Fibroblast of skin of left quadriceps (primary cell): ENCODE data around the gene EFCAB13.

ENCODE experiments used
- DNase-seq, 2 experiments: peaks; one replicate each; pipeline ENCODE4 v3.0.0-alpha.2; 2013; ENCODE audit warnings: low read depth in 2 of 2

The EFCAB13 gene

GRCh38 chr17:47295037-47295873 lies 28.5 kb upstream of the EFCAB13 start:
- no peak for DNase-seq

GRCh38 chr17:47295874-47296255 lies 27.9 kb upstream of the EFCAB13 start:
- no peak for DNase-seq

DNA sequence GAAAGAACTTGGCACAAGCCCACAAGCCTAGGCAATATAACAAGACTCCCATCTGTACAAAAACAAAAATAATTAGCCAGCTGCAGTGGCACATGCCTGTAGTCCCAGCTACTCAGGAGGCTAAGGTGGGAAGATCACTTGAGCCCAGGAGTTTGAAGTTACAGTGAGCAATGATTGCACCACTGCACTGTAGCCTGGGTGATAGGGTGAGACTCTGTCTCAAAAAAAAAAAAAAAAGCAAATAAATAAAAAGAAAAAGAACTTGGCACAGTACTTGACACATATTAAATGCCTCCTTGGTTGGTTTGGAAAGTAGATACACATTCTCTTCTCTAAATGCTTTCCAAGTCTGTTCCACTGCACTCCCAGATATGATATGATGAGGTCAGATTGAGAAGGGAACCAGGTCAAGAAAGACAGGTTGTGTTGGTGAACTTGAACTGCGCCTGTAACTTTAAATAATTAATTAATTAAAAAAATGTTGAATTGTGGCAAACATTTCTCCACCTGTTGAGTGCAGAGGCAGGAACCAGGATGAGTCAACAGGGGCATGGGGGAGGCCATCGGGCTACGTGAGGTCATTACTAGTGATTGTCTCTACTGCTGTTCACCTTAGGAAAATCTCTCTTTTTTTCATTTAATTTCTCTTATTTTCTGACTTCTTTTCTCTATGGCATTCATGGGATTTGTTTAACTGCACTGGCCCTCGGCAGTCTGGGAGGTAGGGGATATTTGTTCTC lies 25.9 kb upstream of the EFCAB13 start:
- DNase-seq, result no peak

- no peak for DNase-seq
Observed at GRCh38 chr17:47298712-47299111, 25.0 kb upstream of the EFCAB13 start.

DNA sequence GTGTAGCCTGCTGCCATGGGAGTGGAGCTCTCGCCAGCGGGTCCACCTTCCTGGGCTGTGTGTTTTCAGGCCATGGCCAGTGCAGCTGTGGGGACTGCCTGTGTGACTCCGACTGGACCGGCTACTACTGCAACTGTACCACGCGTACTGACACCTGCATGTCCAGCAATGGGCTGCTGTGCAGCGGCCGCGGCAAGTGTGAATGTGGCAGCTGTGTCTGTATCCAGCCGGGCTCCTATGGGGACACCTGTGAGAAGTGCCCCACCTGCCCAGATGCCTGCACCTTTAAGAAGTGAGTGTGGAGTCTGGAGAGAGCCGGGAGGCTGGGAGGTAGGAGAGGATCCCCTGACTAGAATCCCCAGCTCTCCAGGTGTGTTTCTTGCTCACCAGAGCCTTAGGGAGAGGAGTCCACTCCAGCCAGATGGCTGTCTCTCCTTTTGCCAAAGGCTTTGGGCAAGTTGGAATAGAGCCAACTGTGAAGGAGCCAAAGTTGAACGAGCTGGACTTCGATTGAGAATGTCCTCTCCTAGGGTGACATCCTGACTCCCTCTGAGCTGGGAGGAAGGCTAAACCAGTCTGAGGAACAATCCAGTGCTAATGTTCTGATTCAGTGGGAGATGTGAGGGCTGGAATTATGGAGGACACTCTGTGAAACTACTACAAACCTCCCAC lies 24.4 kb upstream of the EFCAB13 start:
- no peak for DNase-seq

- DNase-seq, result no peak
Observed at GRCh38 chr17:47300718-47301117, 23.0 kb upstream of the EFCAB13 start.

GRCh38 chr17:47301161-47301560 lies 22.6 kb upstream of the EFCAB13 start:
- no peak for DNase-seq

DNA sequence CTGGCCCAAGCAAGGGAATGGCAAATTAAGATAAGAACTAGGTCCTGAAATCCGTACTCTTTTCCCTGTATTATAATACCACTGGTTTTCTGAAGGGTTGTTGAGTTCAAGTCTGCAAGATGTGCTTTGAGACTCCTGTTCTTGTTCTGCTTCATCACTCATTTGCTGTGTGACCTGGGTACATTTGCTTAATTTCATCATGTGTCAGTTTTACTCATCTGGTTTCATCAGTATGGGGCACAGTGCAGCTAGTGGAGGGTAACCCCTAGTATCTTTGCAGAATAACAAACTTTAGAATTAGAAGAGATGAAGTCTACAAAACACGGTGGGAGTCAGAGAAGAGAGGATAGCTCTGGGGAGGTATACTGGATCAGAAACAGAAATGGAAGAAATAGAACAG lies 21.9 kb upstream of the EFCAB13 start:
- DNase-seq, result no peak

GRCh38 chr17:47304186-47304585 lies 19.6 kb upstream of the EFCAB13 start:
- DNase-seq, result peak in 1 of 2 experiments; percentile 38

- peak; percentile 95 to 96 for DNase-seq
Observed at GRCh38 chr17:47305302-47305923, 18.3 kb upstream of the EFCAB13 start.

DNA sequence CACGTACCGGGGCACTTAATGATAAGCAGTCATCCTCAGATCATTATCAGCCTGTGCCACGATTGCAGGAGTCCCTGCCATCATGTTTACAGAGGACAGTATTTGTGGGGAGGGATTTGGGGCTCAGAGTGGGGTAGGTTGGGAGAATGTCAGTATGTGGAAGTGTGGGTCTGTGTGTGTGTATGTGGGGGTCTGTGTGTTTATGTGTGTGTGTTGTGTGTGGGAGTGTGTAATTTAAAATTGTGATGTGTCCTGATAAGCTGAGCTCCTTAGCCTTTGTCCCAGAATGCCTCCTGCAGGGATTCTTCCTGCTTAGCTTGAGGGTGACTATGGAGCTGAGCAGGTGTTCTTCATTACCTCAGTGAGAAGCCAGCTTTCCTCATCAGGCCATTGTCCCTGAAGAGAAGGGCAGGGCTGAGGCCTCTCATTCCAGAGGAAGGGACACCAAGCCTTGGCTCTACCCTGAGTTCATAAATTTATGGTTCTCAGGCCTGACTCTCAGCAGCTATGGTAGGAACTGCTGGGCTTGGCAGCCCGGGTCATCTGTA lies 13.5 kb upstream of the EFCAB13 start:
- DNase-seq, result no peak

DNA sequence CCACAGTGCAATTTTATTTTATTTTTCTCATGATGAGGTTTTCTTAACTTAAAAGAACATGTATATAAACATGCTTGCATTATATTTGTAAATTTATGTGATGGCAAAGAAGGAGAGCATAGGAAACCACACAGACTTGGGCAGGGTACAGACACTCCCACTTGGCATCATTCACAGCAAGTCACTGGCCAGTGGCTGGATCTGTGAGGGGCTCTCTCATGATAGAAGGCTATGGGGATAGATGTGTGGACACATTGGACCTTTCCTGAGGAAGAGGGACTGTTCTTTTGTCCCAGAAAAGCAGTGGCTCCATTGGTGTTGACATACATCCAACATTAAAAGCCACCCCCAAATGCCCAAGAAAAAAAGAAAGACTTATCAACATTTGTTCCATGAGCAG lies 12.3 kb upstream of the EFCAB13 start:
- DNase-seq, result no peak

GRCh38 chr17:47315451-47316266 lies 8.1 kb upstream of the EFCAB13 start:
- peak; percentile 87 to 89 for DNase-seq

- no peak for DNase-seq
Observed at GRCh38 chr17:47316311-47316710, 7.4 kb upstream of the EFCAB13 start.

- no peak for DNase-seq
Observed at GRCh38 chr17:47317119-47317518, 6.6 kb upstream of the EFCAB13 start.

DNA sequence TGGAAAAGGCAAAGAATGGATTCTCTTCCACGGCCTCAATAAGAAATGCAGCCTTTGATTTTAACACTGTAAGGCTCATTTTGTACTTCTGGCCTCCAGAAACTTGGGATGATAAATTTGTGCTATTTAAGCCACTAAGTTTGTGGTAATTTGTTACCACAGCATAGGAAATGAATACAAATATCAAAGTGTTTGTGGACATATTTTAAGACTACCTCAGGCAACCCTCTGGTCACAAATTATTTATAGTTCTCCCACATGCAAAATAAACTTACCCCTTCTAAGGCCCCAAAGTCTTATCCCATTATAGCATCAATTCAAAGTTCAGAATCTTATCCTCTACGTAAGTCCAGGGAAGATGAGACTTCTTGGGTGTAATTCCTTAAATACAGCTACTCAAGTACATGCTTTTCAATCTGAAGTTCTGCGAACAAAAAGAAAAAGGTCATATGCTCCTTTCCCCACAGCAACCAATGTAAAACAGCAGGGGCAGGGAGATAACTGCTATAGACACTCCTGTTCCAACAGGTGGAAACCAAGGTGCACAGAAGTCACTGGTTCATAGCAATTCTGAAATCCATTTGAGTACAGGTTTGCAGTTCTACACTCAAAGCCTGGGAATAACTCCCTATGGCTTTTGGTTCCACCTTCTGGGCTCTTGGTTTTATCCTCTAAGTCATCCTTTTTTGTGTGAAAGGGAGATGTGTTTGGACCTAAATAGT lies 5.4 kb upstream of the EFCAB13 start:
- no peak for DNase-seq

- DNase-seq, result no peak
Observed at GRCh38 chr17:47320879-47321502, 2.8 kb upstream of the EFCAB13 start.

DNA sequence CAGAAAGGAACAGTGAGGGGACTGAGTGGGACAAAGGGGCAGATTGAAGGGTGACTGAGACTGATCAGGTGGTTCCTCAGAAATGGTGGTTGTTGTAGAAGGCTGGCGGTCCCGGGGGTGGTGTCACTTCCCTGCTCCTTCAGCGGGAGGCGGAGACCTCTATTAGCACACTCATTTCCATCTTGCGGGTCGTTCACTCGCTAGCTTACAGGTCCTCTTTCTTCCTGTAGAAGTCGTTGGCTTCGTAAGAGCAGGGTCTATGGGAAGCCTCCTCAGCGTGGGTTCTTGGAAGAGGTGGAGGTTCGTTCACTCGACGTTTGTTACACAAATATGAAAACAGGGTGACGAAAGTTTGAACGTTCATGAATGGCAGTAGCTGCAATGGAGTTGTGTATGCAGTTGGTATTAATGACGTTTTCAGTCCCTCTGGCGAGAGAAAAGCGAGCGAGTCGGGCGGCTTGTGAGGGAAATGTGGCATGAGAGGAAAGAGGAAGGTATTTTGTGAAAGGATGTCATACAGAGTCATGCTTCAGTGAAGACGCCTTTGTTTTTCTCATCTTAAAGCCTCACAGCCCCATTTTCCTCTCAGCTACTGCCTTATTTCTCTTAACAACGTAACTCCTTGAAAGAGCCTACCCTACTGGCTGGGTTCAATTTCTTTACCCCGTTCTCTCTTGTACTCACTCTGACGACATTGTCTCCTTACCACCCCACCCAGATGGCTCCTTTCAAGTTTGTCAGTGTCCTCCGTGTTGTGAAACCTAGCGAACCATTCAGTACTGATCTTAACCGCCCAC lies 667 bp downstream of the EFCAB13 start:
- DNase-seq, result no peak

- no peak for DNase-seq
Observed at GRCh38 chr17:47325176-47325575, 1.4 kb downstream of the EFCAB13 start.
